Fibroblast of lung (primary cell): ENCODE measurements around the gene MYO18B. TPM values are rescaled to one million over a fixed set of nuclear protein-coding genes. Genes with fewer than 3 reads are reported as not detected.

Experiments
- DNase-seq, 2 donors: peaks; one replicate each; pipeline versions ENCODE4 v3.0.0 to v3.0.0-alpha.2; 2010; ENCODE audit warnings: low read depth in 2 of 2
- H2AFZ ChIP-seq: 2 replicates; pipeline ENCODE4 v1.5.1; 2012; ENCODE audit warnings: low read length, control low read depth, inconsistent platforms
- H3K27ac ChIP-seq: 2 replicates; pipeline ENCODE4 v1.5.1; 2011; ENCODE audit warnings: low read length, control low read depth; ENCODE audit not compliant: insufficient read depth
- H3K27me3 ChIP-seq: 2 replicates; pipeline ENCODE4 v1.5.1; 2011; ENCODE audit warnings: mild to moderate bottlenecking, low read length; ENCODE audit not compliant: control insufficient read depth, insufficient read depth
- H3K36me3 ChIP-seq: 2 replicates; pipeline ENCODE4 v1.5.1; 2011; ENCODE audit warnings: low read length; ENCODE audit not compliant: control insufficient read depth, insufficient read depth
- H3K4me1 ChIP-seq: 2 replicates; pipeline ENCODE4 v1.5.1; 2011; ENCODE audit warnings: low read length; ENCODE audit not compliant: control insufficient read depth, insufficient read depth; ENCODE audit errors: extremely low read depth
- H3K4me2 ChIP-seq: 2 replicates; pipeline ENCODE4 v1.5.1; 2011; ENCODE audit warnings: low read length, control low read depth; ENCODE audit not compliant: insufficient read depth; ENCODE audit errors: extremely low read depth
- H3K4me3 ChIP-seq, 4 experiments: fragments of 200-600 bp in 1 of 4; sonication (generic) in 1 of 4; replicated peaks in 1 of 4; 2 replicates each; pipeline ENCODE4 v1.5.1; 2011 to 2016; ENCODE audit warnings: low read length in 4 of 4, low read depth in 3 of 4, mild to moderate bottlenecking in 3 of 4, control low read depth in 2 of 4, inconsistent platforms in 1 of 4, mixed read lengths in 1 of 4; ENCODE audit not compliant: insufficient read depth in 1 of 4; ENCODE audit errors: control extremely low read depth in 1 of 4
- H3K79me2 ChIP-seq: 2 replicates; pipeline ENCODE4 v1.5.1; 2012; ENCODE audit warnings: mild to moderate bottlenecking, low read length, inconsistent platforms; ENCODE audit not compliant: control insufficient read depth, insufficient read depth
- H3K9ac ChIP-seq: 2 replicates; pipeline ENCODE4 v1.5.1; 2011; ENCODE audit warnings: mild to moderate bottlenecking, low read length, control low read depth; ENCODE audit not compliant: insufficient read depth
- H3K9me3 ChIP-seq: 2 replicates; pipeline ENCODE4 v1.5.1; 2012; ENCODE audit warnings: low read depth, low read length; ENCODE audit not compliant: control insufficient read depth, insufficient read depth
- H4K20me1 ChIP-seq: 2 replicates; pipeline ENCODE4 v1.5.1; 2011; ENCODE audit warnings: low read length; ENCODE audit not compliant: control insufficient read depth, insufficient read depth; ENCODE audit errors: extremely low read depth
- EZH2 ChIP-seq: IDR thresholded peaks from 2 replicates; pipeline ENCODE4 v1.5.1; 2012; ENCODE audit warnings: low read length, control low read depth, mild to moderate bottlenecking; ENCODE audit errors: missing control alignments
- polyA plus RNA-seq, 2 donors: library from polyadenylated mRNA; depleted of rRNA in 1 of 2; stranded (reverse) in 1 of 2; unstranded in 1 of 2; fragments of >200 nt; gene quantifications; 2 replicates each; pipeline ENCODE4 v1.2.1, GENCODE V29; 2011 to 2012; ENCODE audit warnings: missing spikeins in 1 of 2
- total RNA-seq: library from RNA; depleted of rRNA; stranded (reverse); fragments of >200 nt; gene quantifications from 2 replicates; pipeline ENCODE4 v1.2.1, GENCODE V29; 2014
- TF ChIP-seq, protein P1 (sequence below), 2 donors: IDR thresholded peaks in 1 of 2; conservative IDR thresholded peaks in 1 of 2; 1 replicate in 1 of 2; 2 replicates in 1 of 2; pipeline ENCODE4 v1.5.1; 2011 to 2012; ENCODE audit warnings: low read length in 2 of 2, control low read depth in 1 of 2, inconsistent platforms in 1 of 2, low read depth in 1 of 2, mild to moderate bottlenecking in 1 of 2

Gene MYO18B
- total and polyA plus RNA-seq, 2 donors (not counting 1 experiment from before 2014, with no cell fraction given): 0.17 TPM; not detected in 1

DNA sequence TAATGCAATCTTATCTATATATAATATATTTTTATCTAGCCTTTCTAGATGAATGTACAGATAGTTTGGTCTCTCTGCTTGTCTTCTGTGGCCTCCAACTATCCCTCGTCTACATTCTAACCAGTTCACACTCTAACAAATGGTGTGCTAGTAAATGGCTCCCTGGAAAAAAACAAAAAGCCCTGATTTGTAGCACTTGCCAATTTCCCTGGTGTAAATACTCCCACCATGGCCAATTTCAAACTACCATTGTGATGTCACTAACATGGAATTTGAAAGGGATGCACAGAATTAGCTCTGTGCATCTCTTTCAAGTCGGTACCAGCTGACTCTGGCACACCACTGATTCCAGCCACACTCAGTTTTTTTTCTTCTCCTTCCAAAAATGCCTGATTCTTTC lies 154.6 kb downstream of the MYO18B start:
- H4K20me1 ChIP-seq: no peaks in the 10 kb centered on the region
- no peaks in the 10 kb centered on the region for H3K79me2 ChIP-seq
- H2AFZ ChIP-seq: no peak overlapping the region
- no peak overlapping the region for H3K4me3 ChIP-seq
- H3K27me3 ChIP-seq: no peaks in the 10 kb centered on the region
- no peak for TF ChIP-seq EZH2
- TF ChIP-seq, protein P1, sequence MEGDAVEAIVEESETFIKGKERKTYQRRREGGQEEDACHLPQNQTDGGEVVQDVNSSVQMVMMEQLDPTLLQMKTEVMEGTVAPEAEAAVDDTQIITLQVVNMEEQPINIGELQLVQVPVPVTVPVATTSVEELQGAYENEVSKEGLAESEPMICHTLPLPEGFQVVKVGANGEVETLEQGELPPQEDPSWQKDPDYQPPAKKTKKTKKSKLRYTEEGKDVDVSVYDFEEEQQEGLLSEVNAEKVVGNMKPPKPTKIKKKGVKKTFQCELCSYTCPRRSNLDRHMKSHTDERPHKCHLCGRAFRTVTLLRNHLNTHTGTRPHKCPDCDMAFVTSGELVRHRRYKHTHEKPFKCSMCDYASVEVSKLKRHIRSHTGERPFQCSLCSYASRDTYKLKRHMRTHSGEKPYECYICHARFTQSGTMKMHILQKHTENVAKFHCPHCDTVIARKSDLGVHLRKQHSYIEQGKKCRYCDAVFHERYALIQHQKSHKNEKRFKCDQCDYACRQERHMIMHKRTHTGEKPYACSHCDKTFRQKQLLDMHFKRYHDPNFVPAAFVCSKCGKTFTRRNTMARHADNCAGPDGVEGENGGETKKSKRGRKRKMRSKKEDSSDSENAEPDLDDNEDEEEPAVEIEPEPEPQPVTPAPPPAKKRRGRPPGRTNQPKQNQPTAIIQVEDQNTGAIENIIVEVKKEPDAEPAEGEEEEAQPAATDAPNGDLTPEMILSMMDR (conservative IDR thresholded peaks at IDR 0.05 in 1 of 2, IDR thresholded peaks at IDR 0.05 in 1 of 2; ENCODE audit: low read depth in 1 of 2, low read length in 2 of 2): no peak
- no peaks in the 10 kb centered on the region for H3K9me3 ChIP-seq
- H3K36me3 ChIP-seq: no peaks in the 10 kb centered on the region
- no peak for DNase-seq
- H3K9ac ChIP-seq: no peak overlapping the region
- no peak overlapping the region for H3K27ac ChIP-seq
- H3K4me2 ChIP-seq: no peak overlapping the region
- H3K4me1 ChIP-seq: no peaks in the 10 kb centered on the region

DNA sequence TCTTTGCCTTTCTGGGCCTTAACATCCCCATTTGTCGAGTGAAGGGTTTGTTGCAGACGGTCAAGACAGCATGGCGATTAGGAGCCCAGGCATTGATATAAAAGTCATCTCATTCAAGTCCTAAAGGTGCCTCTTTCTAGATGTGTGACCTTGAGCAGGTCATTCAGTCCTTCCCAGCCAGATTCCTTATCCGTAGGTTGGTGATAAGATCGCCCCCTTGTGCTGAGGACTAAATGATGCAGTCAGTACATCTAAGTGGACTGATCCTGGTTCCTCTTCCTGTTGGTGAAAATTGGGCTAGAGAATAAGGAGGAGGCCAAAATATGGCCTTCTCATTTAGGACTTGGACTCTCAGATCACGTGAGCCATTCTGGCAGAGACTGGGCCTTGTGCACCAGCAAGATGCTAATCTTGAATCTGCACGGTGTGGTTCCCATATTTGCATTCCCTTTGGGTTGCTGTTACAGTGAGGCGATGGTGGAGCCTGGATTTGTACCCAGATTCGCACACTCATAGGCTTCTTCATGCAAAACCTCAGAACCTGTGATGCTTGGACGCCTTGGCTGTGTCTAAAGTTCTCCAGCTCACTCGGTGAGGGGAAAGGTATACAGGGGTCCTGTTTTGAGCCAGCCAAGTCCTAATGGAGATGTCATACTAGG lies 156.8 kb downstream of the MYO18B start:
- Histone ChIP-seq H3K27me3 (no peaks in the 10 kb centered on the region), H3K79me2 (no peaks in the 10 kb centered on the region), H4K20me1 (no peaks in the 10 kb centered on the region), H3K36me3 (no peaks in the 10 kb centered on the region), H3K9ac (no peak overlapping the region), H3K4me3 (no peak overlapping the region), H3K4me1 (no peaks in the 10 kb centered on the region), H3K4me2 (no peak overlapping the region), H3K27ac (no peak overlapping the region), H2AFZ (no peak overlapping the region), H3K9me3 (no peaks in the 10 kb centered on the region)
- no peak for TF ChIP-seq EZH2
- TF ChIP-seq, protein P1 (conservative IDR thresholded peaks at IDR 0.05 in 1 of 2, IDR thresholded peaks at IDR 0.05 in 1 of 2; ENCODE audit: low read depth in 1 of 2, low read length in 2 of 2): no peak
- DNase-seq: no peak

DNA sequence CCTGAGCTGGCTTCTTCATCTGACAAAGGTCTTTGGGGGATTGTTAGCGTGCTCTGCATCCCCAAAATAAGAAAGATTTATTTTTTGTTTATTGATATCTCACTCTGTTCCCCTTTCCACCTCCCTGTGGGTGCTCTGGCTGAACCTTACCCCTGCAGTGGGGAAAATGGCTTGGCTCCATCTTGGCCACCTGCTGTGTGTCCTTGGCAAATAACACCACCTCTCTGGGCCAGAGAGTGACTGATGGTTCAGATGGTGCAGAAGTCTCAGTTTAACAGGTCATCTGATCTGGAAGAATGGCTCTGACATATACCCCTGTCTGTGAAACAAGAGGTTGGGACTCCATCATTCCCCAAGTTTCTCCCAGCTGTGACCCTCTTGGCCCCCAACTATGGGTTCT lies 157.6 kb downstream of the MYO18B start:
- no peak overlapping the region for H3K4me2 ChIP-seq
- no peak overlapping the region for H3K27ac ChIP-seq
- no peaks in the 10 kb centered on the region for H3K4me1 ChIP-seq
- H2AFZ ChIP-seq: no peak overlapping the region
- H3K9ac ChIP-seq: no peak overlapping the region
- TF ChIP-seq EZH2: no peak
- TF ChIP-seq, protein P1 (conservative IDR thresholded peaks at IDR 0.05 in 1 of 2, IDR thresholded peaks at IDR 0.05 in 1 of 2; ENCODE audit: low read depth in 1 of 2, low read length in 2 of 2): no peak
- H3K9me3 ChIP-seq: no peaks in the 10 kb centered on the region
- H3K4me3 ChIP-seq: no peak overlapping the region
- H3K27me3 ChIP-seq: no peaks in the 10 kb centered on the region
- no peaks in the 10 kb centered on the region for H3K79me2 ChIP-seq
- H4K20me1 ChIP-seq: no peaks in the 10 kb centered on the region
- H3K36me3 ChIP-seq: no peaks in the 10 kb centered on the region
- DNase-seq: no peak
